ENCODE measurements around the gene OR52B2.

OR52B2 gene

GRCh38 chr11:6199174-6199810, 29.2 kb upstream of the OR52B2 start, which contains the start of gene OR52W1:
Gene OR52W1, plus strand, starts transcription at chr11:6199224. Its CDS starts 0 bp downstream, at chr11:6199224.
- no peak for TF ChIP-seq CTCF (IDR thresholded peaks at IDR 0.05)

GRCh38 chr11:6197466-6198200, 27.5 kb upstream of the OR52B2 start:
- TF ChIP-seq CTCF (IDR thresholded peaks at IDR 0.05): no peak

GRCh38 chr11:6196396-6196795, 26.3 kb upstream of the OR52B2 start:
- no peak for TF ChIP-seq CTCF (IDR thresholded peaks at IDR 0.05)

- no peak for TF ChIP-seq CTCF (IDR thresholded peaks at IDR 0.05)
Observed at GRCh38 chr11:6194065-6194581, 24.0 kb upstream of the OR52B2 start.

GRCh38 chr11:6191742-6192141, 21.6 kb upstream of the OR52B2 start:
- TF ChIP-seq CTCF (IDR thresholded peaks at IDR 0.05): no peak

- TF ChIP-seq CTCF (IDR thresholded peaks at IDR 0.05): no peak
Observed at GRCh38 chr11:6175440-6175839, 5.3 kb upstream of the OR52B2 start.

GRCh38 chr11:6156628-6157359, 13.3 kb downstream of the OR52B2 start:
- no peak for TF ChIP-seq CTCF (IDR thresholded peaks at IDR 0.05)
